T-cell (primary cell): ENCODE results near the gene TSPAN13. TPM values are rescaled to one million over a fixed set of nuclear protein-coding genes. Genes with fewer than 3 reads are reported as not detected.

Experiments used
- ATAC-seq, 4 experiments: fragments of 200-7000 bp in 3 of 4; fragments of 150-1000 bp in 1 of 4; cut with Tn5 transposase; replicated peaks in 1 of 4; 1 replicate in 3 of 4; 2 replicates in 1 of 4; pipeline ENCODE4 v1.10.0; 2021; ENCODE audit warnings: moderate library complexity in 3 of 4, mild to moderate bottlenecking in 2 of 4, moderate number of reproducible peaks in 1 of 4
- CTCF ChIA-PET, 2 donors: fragments of 300-600 bp; sonication (Branson Sonifier 250); formaldehyde crosslinking; loops; one replicate each; lab custom pipeline; 2022; ENCODE audit warnings: antibody characterized with exemption in 2 of 2; lab: Charles Lee
- POLR2A ChIA-PET, 2 donors: fragments of 300-600 bp; sonication (Branson Sonifier 250); formaldehyde crosslinking; loops; one replicate each; lab custom pipeline; 2022; ENCODE audit warnings: antibody characterized with exemption in 2 of 2; lab: Charles Lee
- DNase-seq, 35 experiments: peaks; one replicate each; pipeline versions ENCODE4 v3.0.0 to v3.0.0-alpha.2; 2013 to 2023
- H3K27ac ChIP-seq: one replicate; pipeline ENCODE4 v1.5.1; 2013; ENCODE audit warnings: low read length
- H3K27me3 ChIP-seq, 2 experiments: replicated peaks in 1 of 2; 1 replicate in 1 of 2; 2 replicates in 1 of 2; pipeline versions ENCODE4 v1.6.1 to v1.7.0; 2013; ENCODE audit warnings: low read length in 1 of 2, mixed read lengths in 1 of 2; ENCODE audit not compliant: control insufficient read depth in 2 of 2, insufficient read depth in 2 of 2; ENCODE audit errors: extremely low read depth in 1 of 2
- H3K36me3 ChIP-seq, 2 donors: 1 replicate in 1 of 2; 2 replicates in 1 of 2; pipeline versions ENCODE4 v1.6.1 to v1.7.0; 2013; ENCODE audit warnings: low read length in 1 of 2; ENCODE audit not compliant: control insufficient read depth in 2 of 2, insufficient read depth in 1 of 2; ENCODE audit errors: extremely low read depth in 1 of 2
- H3K4me1 ChIP-seq, 2 experiments: 1 replicate in 1 of 2; 2 replicates in 1 of 2; pipeline versions ENCODE4 v1.6.1 to v1.7.0; 2013; ENCODE audit warnings: low read length in 2 of 2, mixed read lengths in 1 of 2; ENCODE audit not compliant: insufficient read depth in 2 of 2, control insufficient read depth in 1 of 2; ENCODE audit errors: extremely low read depth in 1 of 2
- H3K4me3 ChIP-seq, 2 donors: 1 replicate in 1 of 2; 2 replicates in 1 of 2; pipeline versions ENCODE4 v1.5.1 to v1.7.0; 2013; ENCODE audit warnings: mild to moderate bottlenecking in 2 of 2, low read length in 1 of 2, moderate library complexity in 1 of 2; ENCODE audit not compliant: control insufficient read depth in 1 of 2; ENCODE audit errors: extremely low read depth in 1 of 2
- H3K9me3 ChIP-seq: 2 replicates; pipeline ENCODE4 v1.7.0; 2013
- H3K27ac Mint-ChIP-seq, 2 donors: one replicate each; pipeline ENCODE4 v1.8.0; 2020 to 2021; ENCODE audit warnings: mild to moderate bottlenecking in 2 of 2, mixed read lengths in 2 of 2
- H3K27me3 Mint-ChIP-seq, 2 donors: one replicate each; pipeline ENCODE4 v1.8.0; 2021 to 2022; ENCODE audit warnings: mixed read lengths in 2 of 2
- H3K36me3 Mint-ChIP-seq: one replicate; pipeline ENCODE4 v1.8.0; 2021; ENCODE audit warnings: mixed read lengths
- H3K4me1 Mint-ChIP-seq, 3 donors: one replicate each; pipeline ENCODE4 v1.8.0; 2020 to 2022; ENCODE audit warnings: mixed read lengths in 3 of 3, mild to moderate bottlenecking in 1 of 3
- H3K4me3 Mint-ChIP-seq, 3 donors: one replicate each; pipeline ENCODE4 v1.8.0; 2020 to 2022; ENCODE audit warnings: mild to moderate bottlenecking in 3 of 3, mixed read lengths in 3 of 3, moderate library complexity in 3 of 3
- H3K9me3 Mint-ChIP-seq, 3 donors: one replicate each; pipeline ENCODE4 v1.8.0; 2020 to 2022; ENCODE audit warnings: mixed read lengths in 3 of 3
- WGBS: methylation state at CpG from one replicate; pipeline ENCODE4 v1.1.5; 2013; ENCODE audit warnings: missing lambda C conversion rate; ENCODE audit not compliant: insufficient coverage; 5-methylcytosine and 5-hydroxymethylcytosine counted together
- total RNA-seq, 35 experiments: library from RNA in 6 of 35; stranded (reverse) in 6 of 35; fragments of 120-200 nt in 1 of 35; gene quantifications; one replicate each; pipeline versions ENCODE4 v1.2.1 to v1.2.4 and lab custom pipeline; 2013 to 2026

The TSPAN13 gene
- total RNA-seq, 5 donors from 2014 or later (not counting 1 experiment from before 2014, with no cell fraction given): 0.73 to 2.0 (median 0.98) TPM

GRCh38 chr7:16774294-16774693 lies 20.7 kb downstream of the TSPAN13 start:
- ChIA-PET CTCF (no interaction called here), POLR2A (interaction anchor here in 1 of 2 donors (0.5 kb wide), 1 partner anchor 118 kb away, joined by 6 read pairs; no protein-coding TSS in a partner anchor)
- H3K27me3 Mint-ChIP-seq: peaks cover 9 to 12% of the 10 kb centered on the region in 2 donors
- no peak overlapping the region for H3K4me3 ChIP-seq
- H3K27ac ChIP-seq: no peak overlapping the region
- no peaks in the 10 kb centered on the region for H3K4me1 Mint-ChIP-seq
- no peak for DNase-seq
- ATAC-seq: no peak
- no peaks in the 10 kb centered on the region for H3K36me3 Mint-ChIP-seq
- H3K27ac Mint-ChIP-seq: no peak overlapping the region
- no peaks in the 10 kb centered on the region for H3K36me3 ChIP-seq
- no peaks in the 10 kb centered on the region for H3K27me3 ChIP-seq
- H3K4me1 ChIP-seq: no peaks in the 10 kb centered on the region
- H3K9me3 ChIP-seq: no peaks in the 10 kb centered on the region
- H3K9me3 Mint-ChIP-seq: no peaks in the 10 kb centered on the region
- H3K4me3 Mint-ChIP-seq: no peak overlapping the region
- 67% methylated on average over 1 of the region's 4 CpGs for whole genome bisulfite sequencing

GRCh38 chr7:16774986-16775385 lies 21.4 kb downstream of the TSPAN13 start:
- no peak overlapping the region for H3K27ac ChIP-seq
- peaks cover 9 to 12% of the 10 kb centered on the region in 2 donors for H3K27me3 Mint-ChIP-seq
- POLR2A ChIA-PET: no interaction called here

GRCh38 chr7:16776053-16776452 lies 22.5 kb downstream of the TSPAN13 start:
- DNase-seq: no peak
- peaks cover 4 to 6% of the 10 kb centered on the region in 2 donors for H3K27me3 Mint-ChIP-seq
- no CpG with 5 or more reads among the region's 7 CpGs for WGBS
- no peaks in the 10 kb centered on the region for H3K4me1 Mint-ChIP-seq
- Histone ChIP-seq H3K4me1 (no peaks in the 10 kb centered on the region), H3K27me3 (no peaks in the 10 kb centered on the region), H3K4me3 (no peak overlapping the region), H3K27ac (no peak overlapping the region), H3K9me3 (no peaks in the 10 kb centered on the region), H3K36me3 (no peaks in the 10 kb centered on the region)
- no peaks in the 10 kb centered on the region for H3K36me3 Mint-ChIP-seq
- CTCF ChIA-PET: no interaction called here
- H3K27ac Mint-ChIP-seq: no peak overlapping the region
- H3K4me3 Mint-ChIP-seq: no peak overlapping the region
- H3K9me3 Mint-ChIP-seq: no peaks in the 10 kb centered on the region
- POLR2A ChIA-PET: no interaction called here
- ATAC-seq: no peak

More at GRCh38 chr7:16774986-16775385, 21.4 kb downstream of the TSPAN13 start:
- H3K36me3 Mint-ChIP-seq: no peaks in the 10 kb centered on the region
- H3K4me3 Mint-ChIP-seq: no peak overlapping the region
- no peak for ATAC-seq
- no peaks in the 10 kb centered on the region for H3K9me3 Mint-ChIP-seq
- H3K4me3 ChIP-seq: no peak overlapping the region
- H3K27me3 ChIP-seq: no peaks in the 10 kb centered on the region
- DNase-seq: no peak
- H3K9me3 ChIP-seq: no peaks in the 10 kb centered on the region
- no peak overlapping the region for H3K27ac Mint-ChIP-seq
- H3K4me1 Mint-ChIP-seq: no peaks in the 10 kb centered on the region
- no peaks in the 10 kb centered on the region for H3K36me3 ChIP-seq
- CTCF ChIA-PET: no interaction called here
- no peaks in the 10 kb centered on the region for H3K4me1 ChIP-seq

GRCh38 chr7:16778476-16778875 lies 24.9 kb downstream of the TSPAN13 start:
- H3K27ac Mint-ChIP-seq: no peak overlapping the region
- Histone ChIP-seq H3K36me3 (no peaks in the 10 kb centered on the region), H3K27ac (no peak overlapping the region), H3K4me1 (no peaks in the 10 kb centered on the region), H3K9me3 (no peaks in the 10 kb centered on the region), H3K4me3 (no peak overlapping the region), H3K27me3 (no peaks in the 10 kb centered on the region)
- WGBS: no CpG with 5 or more reads among the region's 3 CpGs
- no peaks in the 10 kb centered on the region for H3K27me3 Mint-ChIP-seq
- H3K36me3 Mint-ChIP-seq: no peaks in the 10 kb centered on the region
- H3K9me3 Mint-ChIP-seq: no peaks in the 10 kb centered on the region
- no peak overlapping the region for H3K4me3 Mint-ChIP-seq
- CTCF ChIA-PET: no interaction called here
- ATAC-seq (no peak), DNase-seq (no peak)
- no peaks in the 10 kb centered on the region for H3K4me1 Mint-ChIP-seq
- POLR2A ChIA-PET: no interaction called here

- H3K4me3 ChIP-seq: no peak overlapping the region
- ChIA-PET CTCF (no interaction called here), POLR2A (no interaction called here)
- H3K4me1 Mint-ChIP-seq: no peaks in the 10 kb centered on the region
- no peaks in the 10 kb centered on the region for H3K27me3 ChIP-seq
- H3K4me3 Mint-ChIP-seq: no peak overlapping the region
- DNase-seq (no peak), ATAC-seq (no peak)
- H3K36me3 Mint-ChIP-seq: no peaks in the 10 kb centered on the region
- H3K9me3 Mint-ChIP-seq: no peaks in the 10 kb centered on the region
- no peaks in the 10 kb centered on the region for H3K36me3 ChIP-seq
- H3K4me1 ChIP-seq: no peaks in the 10 kb centered on the region
- no peaks in the 10 kb centered on the region for H3K9me3 ChIP-seq
- H3K27ac Mint-ChIP-seq: no peak overlapping the region
- H3K27ac ChIP-seq: no peak overlapping the region
- WGBS: no CpG with 5 or more reads among the region's 1 CpG
- no peaks in the 10 kb centered on the region for H3K27me3 Mint-ChIP-seq
These were observed 25.5 kb downstream of the TSPAN13 start for GRCh38 chr7:16779051-16779450.

GRCh38 chr7:16780596-16780995 lies 27.0 kb downstream of the TSPAN13 start:
- Histone ChIP-seq H3K27me3 (no peaks in the 10 kb centered on the region), H3K9me3 (no peaks in the 10 kb centered on the region), H3K4me3 (no peak overlapping the region), H3K36me3 (no peaks in the 10 kb centered on the region), H3K4me1 (no peaks in the 10 kb centered on the region), H3K27ac (no peak overlapping the region)
- Mint-ChIP-seq H3K27ac (no peak overlapping the region), H3K27me3 (no peaks in the 10 kb centered on the region), H3K4me1 (no peaks in the 10 kb centered on the region), H3K9me3 (no peaks in the 10 kb centered on the region), H3K4me3 (no peak overlapping the region), H3K36me3 (no peaks in the 10 kb centered on the region)
- no CpG with 5 or more reads among the region's 1 CpG for WGBS
- ChIA-PET POLR2A (no interaction called here), CTCF (no interaction called here)
- DNase-seq (no peak), ATAC-seq (no peak)

- H3K4me3 ChIP-seq: no peak overlapping the region
- H3K4me3 Mint-ChIP-seq: no peak overlapping the region
- POLR2A ChIA-PET: no interaction called here
- no peak overlapping the region for H3K27ac ChIP-seq
- H3K27me3 ChIP-seq: peaks cover 0 to 3% of the 10 kb centered on the region in 2 experiments
- H3K4me1 Mint-ChIP-seq: no peaks in the 10 kb centered on the region
- H3K27me3 Mint-ChIP-seq: no peaks in the 10 kb centered on the region
- ATAC-seq: no peak
- CTCF ChIA-PET: no interaction called here
- no CpG with 5 or more reads among the region's 1 CpG for WGBS
- no peak for DNase-seq
- H3K4me1 ChIP-seq: no peaks in the 10 kb centered on the region
- H3K9me3 ChIP-seq: no peaks in the 10 kb centered on the region
- H3K9me3 Mint-ChIP-seq: no peaks in the 10 kb centered on the region
- H3K36me3 Mint-ChIP-seq: no peaks in the 10 kb centered on the region
- no peak overlapping the region for H3K27ac Mint-ChIP-seq
- H3K36me3 ChIP-seq: no peaks in the 10 kb centered on the region
These were observed 31.8 kb downstream of the TSPAN13 start for GRCh38 chr7:16785321-16785720.
